B cell (primary cell): ENCODE data around the gene COL5A1. TPM values are rescaled to one million over a fixed set of nuclear protein-coding genes. Genes with fewer than 3 reads are reported as not detected.

ENCODE experiments used
- ATAC-seq: fragments of 200-7000 bp; cut with Tn5 transposase; one replicate; pipeline ENCODE4 v1.10.0; 2021; ENCODE audit warnings: low read depth, mild to moderate bottlenecking, moderate number of reproducible peaks, moderate library complexity
- CTCF ChIA-PET: fragments of 350-600 bp; sonication (Branson Sonifier 250); formaldehyde crosslinking; loops from one replicate; lab custom pipeline; 2021; ENCODE audit warnings: antibody characterized with exemption, inconsistent platforms; lab: Charles Lee
- POLR2A ChIA-PET: fragments of 350-600 bp; sonication (Branson Sonifier 250); formaldehyde crosslinking; loops from one replicate; lab custom pipeline; 2021; ENCODE audit warnings: antibody characterized with exemption; lab: Charles Lee
- DNase-seq: peaks from one replicate; pipeline ENCODE4 v3.0.0; 2013
- H2AFZ ChIP-seq: 2 replicates; pipeline ENCODE4 v1.6.1; 2012; ENCODE audit warnings: mild to moderate bottlenecking, low read depth, low read length; ENCODE audit not compliant: insufficient read depth, poor library complexity, severe bottlenecking
- H3K27ac ChIP-seq, 2 donors: 1 replicate in 1 of 2; 2 replicates in 1 of 2; pipeline ENCODE4 v1.5.1; 2012 to 2013; ENCODE audit warnings: low read length in 2 of 2, mild to moderate bottlenecking in 2 of 2, moderate library complexity in 1 of 2
- H3K27me3 ChIP-seq, 4 experiments: fragments of 200-600 bp in 1 of 4; sonication (generic) in 1 of 4; replicated peaks in 1 of 4; 1 replicate in 2 of 4; 2 replicates in 2 of 4; pipeline versions ENCODE4 v1.6.1 to v1.7.0; 2013 to 2016; ENCODE audit warnings: low read length in 3 of 4, mild to moderate bottlenecking in 2 of 4, mixed read lengths in 1 of 4, moderate library complexity in 1 of 4; ENCODE audit not compliant: insufficient read depth in 4 of 4, control insufficient read depth in 3 of 4; ENCODE audit errors: control extremely low read depth in 1 of 4
- H3K36me3 ChIP-seq, 2 experiments: replicated peaks in 1 of 2; 1 replicate in 1 of 2; 2 replicates in 1 of 2; pipeline versions ENCODE4 v1.6.1 to v1.7.1; 2013; ENCODE audit warnings: low read length in 1 of 2; ENCODE audit not compliant: insufficient read depth in 2 of 2, control insufficient read depth in 1 of 2; ENCODE audit errors: control extremely low read depth in 1 of 2, extremely low read depth in 1 of 2
- H3K4me1 ChIP-seq, 2 donors: fragments of 200-600 bp in 1 of 2; sonication (generic) in 1 of 2; 1 replicate in 1 of 2; 2 replicates in 1 of 2; pipeline versions ENCODE4 v1.5.1 to v1.6.1; 2013 to 2017; ENCODE audit warnings: low read length in 2 of 2; ENCODE audit not compliant: control insufficient read depth in 2 of 2, insufficient read depth in 2 of 2
- H3K4me2 ChIP-seq: replicated peaks from 2 replicates; pipeline ENCODE3; 2012; ENCODE audit warnings: mild to moderate bottlenecking, low read depth, low read length; ENCODE audit not compliant: poor library complexity, severe bottlenecking
- H3K4me3 ChIP-seq, 5 experiments: fragments of 200-600 bp in 1 of 5; sonication (generic) in 1 of 5; 1 replicate in 3 of 5; 2 replicates in 2 of 5; pipeline versions ENCODE4 v1.5.1 to v1.7.0; 2011 to 2016; ENCODE audit warnings: low read length in 4 of 5, mild to moderate bottlenecking in 4 of 5, low read depth in 2 of 5, control low read depth in 1 of 5, moderate library complexity in 1 of 5; ENCODE audit not compliant: insufficient read depth in 1 of 5; ENCODE audit errors: control extremely low read depth in 1 of 5, extremely low read depth in 1 of 5
- H3K79me2 ChIP-seq: fragments of 200-600 bp; sonication (generic); one replicate; pipeline ENCODE4 v1.6.0; 2016; ENCODE audit warnings: low read length; ENCODE audit not compliant: control insufficient read depth, insufficient read depth
- H3K9ac ChIP-seq: fragments of 200-600 bp; sonication (generic); 2 replicates; pipeline ENCODE4 v1.6.1; 2017; ENCODE audit warnings: mild to moderate bottlenecking, low read length, moderate library complexity
- H3K9me3 ChIP-seq, 3 donors: one replicate each; pipeline versions ENCODE4 v1.6.1 to v1.7.1; 2013; ENCODE audit warnings: low read length in 2 of 3; ENCODE audit not compliant: control insufficient read depth in 2 of 3, insufficient read depth in 1 of 3; ENCODE audit errors: control extremely low read depth in 1 of 3
- H4K20me1 ChIP-seq: 2 replicates; pipeline ENCODE4 v1.6.0; 2012; ENCODE audit warnings: mild to moderate bottlenecking, low read length; ENCODE audit not compliant: insufficient read depth, control insufficient read depth, poor library complexity, severe bottlenecking
- H3K27ac Mint-ChIP-seq: one replicate; pipeline ENCODE4 v1.8.0; 2021; ENCODE audit warnings: mixed read lengths
- H3K27me3 Mint-ChIP-seq: one replicate; pipeline ENCODE4 v1.8.0; 2021; ENCODE audit warnings: mixed read lengths
- H3K4me1 Mint-ChIP-seq: one replicate; pipeline ENCODE4 v1.8.0; 2021; ENCODE audit warnings: mixed read lengths
- H3K4me3 Mint-ChIP-seq: one replicate; pipeline ENCODE4 v1.8.0; 2021; ENCODE audit warnings: mixed read lengths
- H3K9me3 Mint-ChIP-seq: one replicate; pipeline ENCODE4 v1.8.0; 2022; ENCODE audit warnings: mixed read lengths; ENCODE audit not compliant: insufficient read depth
- CTCF ChIP-seq: fragments of 200-600 bp; IDR thresholded peaks from one replicate; pipeline ENCODE4 v1.8.0; 2022; ENCODE audit warnings: antibody characterized with exemption, mild to moderate bottlenecking
- EZH2 ChIP-seq: IDR thresholded peaks from 2 replicates; pipeline ENCODE4 v1.6.1; 2012; ENCODE audit warnings: borderline replicate concordance, low read depth, mild to moderate bottlenecking, moderate library complexity, low read length; ENCODE audit not compliant: insufficient read depth, poor library complexity, severe bottlenecking
- WGBS: methylation state at CpG from one replicate; pipeline ENCODE4 v1.1.5; 2013; ENCODE audit warnings: missing lambda C conversion rate; ENCODE audit not compliant: insufficient coverage; 5-methylcytosine and 5-hydroxymethylcytosine counted together
- intact Hi-C: fragments of 100-400 bp; cut with micrococcal nuclease; formaldehyde crosslinking; loops from one replicate; pipeline ENCODE4 v1.10.0; 2022
- polyA plus RNA-seq: library from polyadenylated mRNA; depleted of rRNA; stranded (reverse); fragments of >200 nt; gene quantifications from 2 replicates; pipeline ENCODE4 v1.2.3, GENCODE V29; 2012
- total RNA-seq, 2 donors: library from RNA; stranded (reverse); fragments of 120-200 nt in 1 of 2; gene quantifications; 1 replicate in 1 of 2; 2 replicates in 1 of 2; pipeline versions ENCODE4 v1.2.3 to v1.2.4, GENCODE V29; 2013 to 2022

Gene COL5A1
- total and polyA plus RNA-seq, 2 donors (not counting 1 experiment from before 2014, with no cell fraction given), result 0.06 TPM; not detected in 1

GRCh38 chr9:134793288-134794188 is 151.9 kb downstream of the COL5A1 start:
- Mint-ChIP-seq H3K27me3 (peaks cover 8% of the 10 kb centered on the region), H3K4me3 (no peak overlapping the region), H3K9me3 (no peaks in the 10 kb centered on the region), H3K4me1 (no peaks in the 10 kb centered on the region), H3K27ac (no peak overlapping the region)
- H3K4me1 ChIP-seq, result no peaks in the 10 kb centered on the region
- 90% methylated on average over 17 of the region's 23 CpGs for WGBS
- no peaks in the 10 kb centered on the region for H4K20me1 ChIP-seq
- CTCF ChIA-PET, result no interaction called here
- no peak overlapping the region for H3K27ac ChIP-seq
- H3K4me2 ChIP-seq, result no peak overlapping the region
- no peaks in the 10 kb centered on the region for H3K79me2 ChIP-seq
- intact Hi-C loops, result no loop called here
- no peak overlapping the region for H2AFZ ChIP-seq
- TF ChIP-seq CTCF (no peak), EZH2 (no peak)
- H3K4me3 ChIP-seq, result no peak overlapping the region
- DNase-seq (no peak), ATAC-seq (no peak)
- no peaks in the 10 kb centered on the region for H3K27me3 ChIP-seq
- POLR2A ChIA-PET, result no interaction called here
- H3K9ac ChIP-seq, result no peak overlapping the region
- no peaks in the 10 kb centered on the region for H3K36me3 ChIP-seq
- no peaks in the 10 kb centered on the region for H3K9me3 ChIP-seq

GRCh38 chr9:134794663-134795370 is 153.2 kb downstream of the COL5A1 start:
- WGBS, result 88% methylated on average over 14 of the region's 20 CpGs
- H3K4me3 Mint-ChIP-seq, result no peak overlapping the region
- ChIA-PET CTCF (interaction anchor here (0.6 kb wide), 1 partner anchor 194 kb away, joined by 3 read pairs; no protein-coding TSS in a partner anchor), POLR2A (no interaction called here)
- no peak overlapping the region for H3K27ac Mint-ChIP-seq
- TF ChIP-seq EZH2, result no peak
- no peak for TF ChIP-seq CTCF
- H3K36me3 ChIP-seq, result no peaks in the 10 kb centered on the region
- H3K9me3 Mint-ChIP-seq, result no peaks in the 10 kb centered on the region
- H3K4me3 ChIP-seq, result no peak overlapping the region
- H3K79me2 ChIP-seq, result no peaks in the 10 kb centered on the region
- H3K9me3 ChIP-seq, result no peaks in the 10 kb centered on the region
- no peaks in the 10 kb centered on the region for H3K4me1 Mint-ChIP-seq
- intact Hi-C loops, result no loop called here
- no peak for ATAC-seq
- DNase-seq, result no peak
- H4K20me1 ChIP-seq, result no peaks in the 10 kb centered on the region
- H3K27me3 ChIP-seq, result no peaks in the 10 kb centered on the region
- peaks cover 8% of the 10 kb centered on the region for H3K27me3 Mint-ChIP-seq
- no peak overlapping the region for H2AFZ ChIP-seq
- no peak overlapping the region for H3K4me2 ChIP-seq
- H3K9ac ChIP-seq, result no peak overlapping the region
- no peak overlapping the region for H3K27ac ChIP-seq
- no peaks in the 10 kb centered on the region for H3K4me1 ChIP-seq
